HEK293T (cell line): ENCODE measurements around the gene SURF4.
"Not testable (repeated sequence)": the region's sequence is repeated elsewhere in the genome, so short reads cannot be mapped to it uniquely, and the experiment has no call there.

ENCODE experiments used
- CTCF ChIA-PET: fragments of 350-600 bp; formaldehyde crosslinking; extraction: SDS; loops from one replicate; lab custom pipeline; 2021; ENCODE audit warnings: antibody characterized with exemption, inconsistent platforms; lab: Yijun Ruan, JAX
- POLR2A ChIA-PET: fragments of 350-600 bp; formaldehyde crosslinking; extraction: SDS; loops from one replicate; lab custom pipeline; 2020; ENCODE audit warnings: antibody characterized with exemption, inconsistent platforms; lab: Yijun Ruan, JAX
- DNase-seq: peaks from one replicate; pipeline ENCODE4 v3.0.0; 2012; ENCODE audit warnings: mixed read lengths; ENCODE audit errors: extremely low spot score
- ARNT ChIP-seq: fragments of 450-650 bp; IDR thresholded peaks from 2 replicates; pipeline ENCODE4 v1.6.1; 2017; ENCODE audit warnings: mild to moderate bottlenecking
- BHLHE40 ChIP-seq: fragments of 450-650 bp; IDR thresholded peaks from 2 replicates; pipeline ENCODE4 v1.6.1; 2016; ENCODE audit warnings: mild to moderate bottlenecking, moderate library complexity, borderline replicate concordance
- CTBP1 ChIP-seq: fragments of 450-650 bp; IDR thresholded peaks from 2 replicates; pipeline ENCODE4 v1.6.1; 2016; ENCODE audit warnings: borderline replicate concordance
- ELF4 ChIP-seq: fragments of 450-650 bp; IDR thresholded peaks from 2 replicates; pipeline ENCODE4 v1.6.1; 2017; ENCODE audit warnings: antibody characterized with exemption
- FOXA1 ChIP-seq: fragments of 450-650 bp; IDR thresholded peaks from 2 replicates; pipeline ENCODE4 v1.6.1; 2016; ENCODE audit warnings: mild to moderate bottlenecking
- FOXK2 ChIP-seq: fragments of 450-650 bp; IDR thresholded peaks from 2 replicates; pipeline ENCODE4 v1.6.1; 2016; ENCODE audit warnings: mild to moderate bottlenecking
- FOXM1 ChIP-seq: fragments of 450-650 bp; IDR thresholded peaks from 2 replicates; pipeline ENCODE4 v1.6.1; 2017; ENCODE audit warnings: mild to moderate bottlenecking, borderline replicate concordance
- HDGF ChIP-seq: fragments of 450-650 bp; IDR thresholded peaks from 2 replicates; pipeline ENCODE4 v1.6.1; 2017; ENCODE audit warnings: antibody characterized with exemption, borderline replicate concordance
- L3MBTL2 ChIP-seq: fragments of 450-650 bp; conservative IDR thresholded peaks from 2 replicates; pipeline ENCODE4 v1.6.1; 2016; ENCODE audit warnings: mild to moderate bottlenecking
- LEF1 ChIP-seq: fragments of 450-650 bp; IDR thresholded peaks from 2 replicates; pipeline ENCODE4 v1.6.1; 2017; ENCODE audit warnings: mild to moderate bottlenecking, borderline replicate concordance
- NFRKB ChIP-seq: fragments of 450-650 bp; IDR thresholded peaks from 2 replicates; pipeline ENCODE4 v1.6.1; 2016; ENCODE audit warnings: mild to moderate bottlenecking, moderate library complexity
- PKNOX1 ChIP-seq: fragments of 450-650 bp; IDR thresholded peaks from 2 replicates; pipeline ENCODE4 v1.6.1; 2016
- SP1 ChIP-seq: fragments of 450-650 bp; IDR thresholded peaks from 2 replicates; pipeline ENCODE4 v1.6.1; 2017
- SUZ12 ChIP-seq: fragments of 450-650 bp; IDR thresholded peaks from 2 replicates; pipeline ENCODE4 v1.6.1; 2016; ENCODE audit warnings: mild to moderate bottlenecking
- TARDBP ChIP-seq: fragments of 450-650 bp; IDR thresholded peaks from 2 replicates; pipeline ENCODE4 v1.6.1; 2016
- ZNF384 ChIP-seq: fragments of 450-650 bp; IDR thresholded peaks from 2 replicates; pipeline ENCODE4 v1.6.1; 2016

The SURF4 gene

GRCh38 chr9:133333566-133333965, 42.3 kb downstream of the SURF4 start:
- no peak for DNase-seq
- POLR2A ChIA-PET: no interaction called here
- no peak for TF ChIP-seq FOXK2
- no peak for TF ChIP-seq FOXA1
- TF ChIP-seq ELF4: no peak
- TF ChIP-seq PKNOX1: no peak
- TF ChIP-seq ZNF384: no peak
- TF ChIP-seq SP1: no peak
- TF ChIP-seq FOXM1: no peak
- TF ChIP-seq L3MBTL2: no peak
- no peak for TF ChIP-seq ARNT
- no peak for TF ChIP-seq LEF1
- TF ChIP-seq CTBP1: no peak
- TF ChIP-seq NFRKB: no peak
- TF ChIP-seq TARDBP: no peak
- TF ChIP-seq BHLHE40: no peak
- TF ChIP-seq SUZ12: no peak
- CTCF ChIA-PET: interaction anchor here (1.2 kb wide), 1 partner anchor 95 kb away, joined by 3 read pairs; no protein-coding TSS in a partner anchor

DNA sequence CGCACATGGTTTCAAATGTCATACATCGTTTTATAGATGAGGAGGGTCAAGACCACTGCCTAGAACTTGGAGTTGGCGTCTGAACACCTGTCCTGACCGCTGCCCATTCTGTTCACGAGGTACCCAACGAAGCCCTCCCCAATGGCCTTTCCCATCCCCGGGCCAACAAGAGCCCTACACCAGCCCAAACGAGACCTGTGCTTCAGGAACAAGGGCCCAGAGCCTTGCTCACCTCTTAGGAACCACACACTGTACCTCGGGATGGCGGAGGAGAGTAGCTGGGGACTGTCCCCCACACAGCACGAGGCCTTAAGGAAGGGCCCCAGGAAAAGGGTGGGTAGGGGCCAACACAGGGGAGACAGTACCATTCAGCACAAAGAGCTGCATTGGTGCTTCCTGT, 42.8 kb downstream of the SURF4 start:
- POLR2A ChIA-PET: no interaction called here
- CTCF ChIA-PET: no interaction called here
- no peak for DNase-seq
- no peak for TF ChIP-seq CTBP1
- TF ChIP-seq HDGF: no peak
- TF ChIP-seq L3MBTL2: no peak
- TF ChIP-seq TARDBP: no peak
- TF ChIP-seq SUZ12: no peak
- TF ChIP-seq FOXA1: no peak
- no peak for TF ChIP-seq SP1
- TF ChIP-seq LEF1: no peak
- TF ChIP-seq ZNF384: no peak
- no peak for TF ChIP-seq ARNT
- TF ChIP-seq NFRKB: no peak
- no peak for TF ChIP-seq PKNOX1
- no peak for TF ChIP-seq BHLHE40
- TF ChIP-seq FOXK2: no peak
- TF ChIP-seq FOXM1: no peak
- TF ChIP-seq ELF4: no peak

GRCh38 chr9:133332381-133332730, 43.5 kb downstream of the SURF4 start:
- ChIA-PET POLR2A (no interaction called here), CTCF (no interaction called here)
- TF ChIP-seq SP1 (no peak), SUZ12 (no peak), ZNF384 (no peak), TARDBP (no peak), ELF4 (no peak), FOXK2 (no peak), BHLHE40 (no peak), NFRKB (no peak), L3MBTL2 (no peak), FOXM1 (no peak), ARNT (no peak), HDGF (no peak), FOXA1 (no peak), LEF1 (no peak), CTBP1 (no peak), PKNOX1 (no peak)

GRCh38 chr9:133331641-133332380, 44.0 kb downstream of the SURF4 start:
- POLR2A ChIA-PET: no interaction called here
- TF ChIP-seq TARDBP: no peak
- no peak for TF ChIP-seq FOXK2
- TF ChIP-seq ZNF384: no peak
- TF ChIP-seq SP1: no peak
- no peak for TF ChIP-seq LEF1
- no peak for TF ChIP-seq FOXA1
- no peak for TF ChIP-seq CTBP1
- TF ChIP-seq L3MBTL2: no peak
- no peak for TF ChIP-seq ARNT
- CTCF ChIA-PET: no interaction called here
- no peak for DNase-seq

More at GRCh38 chr9:133332381-133332730, 43.5 kb downstream of the SURF4 start:
- no peak for DNase-seq

DNA sequence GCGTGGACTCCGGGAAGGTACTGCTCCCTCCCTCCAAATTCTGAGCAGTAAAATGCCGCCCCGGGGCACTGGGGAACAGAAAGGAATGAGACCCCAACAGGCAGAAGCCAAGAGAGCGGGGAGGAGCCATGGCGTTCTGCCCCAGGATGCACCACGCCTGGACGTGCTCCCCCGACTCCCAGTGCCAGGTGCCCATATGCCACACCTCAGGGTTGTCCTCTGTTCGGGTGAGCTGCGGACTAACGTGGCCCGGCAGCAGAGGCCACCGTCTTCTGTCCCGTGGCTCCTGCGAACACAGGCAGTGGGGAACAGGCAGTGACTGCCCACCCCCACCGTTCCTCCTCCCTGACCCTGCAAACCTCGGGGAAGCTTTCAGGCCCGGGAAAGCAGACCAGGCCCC, 44.6 kb downstream of the SURF4 start:
- TF ChIP-seq LEF1: no peak
- no peak for TF ChIP-seq CTBP1
- no peak for TF ChIP-seq SUZ12
- no peak for TF ChIP-seq ELF4
- no peak for DNase-seq
- POLR2A ChIA-PET: interaction anchor here (1.3 kb wide), 1 partner anchor 145 kb away, joined by 6 read pairs; no protein-coding TSS in a partner anchor
- CTCF ChIA-PET: interaction anchor here (0.9 to 2.7 kb wide), 3 partner anchors 93 to 150 kb away, joined by 3 to 37 read pairs (median 3); no protein-coding TSS in a partner anchor

DNA sequence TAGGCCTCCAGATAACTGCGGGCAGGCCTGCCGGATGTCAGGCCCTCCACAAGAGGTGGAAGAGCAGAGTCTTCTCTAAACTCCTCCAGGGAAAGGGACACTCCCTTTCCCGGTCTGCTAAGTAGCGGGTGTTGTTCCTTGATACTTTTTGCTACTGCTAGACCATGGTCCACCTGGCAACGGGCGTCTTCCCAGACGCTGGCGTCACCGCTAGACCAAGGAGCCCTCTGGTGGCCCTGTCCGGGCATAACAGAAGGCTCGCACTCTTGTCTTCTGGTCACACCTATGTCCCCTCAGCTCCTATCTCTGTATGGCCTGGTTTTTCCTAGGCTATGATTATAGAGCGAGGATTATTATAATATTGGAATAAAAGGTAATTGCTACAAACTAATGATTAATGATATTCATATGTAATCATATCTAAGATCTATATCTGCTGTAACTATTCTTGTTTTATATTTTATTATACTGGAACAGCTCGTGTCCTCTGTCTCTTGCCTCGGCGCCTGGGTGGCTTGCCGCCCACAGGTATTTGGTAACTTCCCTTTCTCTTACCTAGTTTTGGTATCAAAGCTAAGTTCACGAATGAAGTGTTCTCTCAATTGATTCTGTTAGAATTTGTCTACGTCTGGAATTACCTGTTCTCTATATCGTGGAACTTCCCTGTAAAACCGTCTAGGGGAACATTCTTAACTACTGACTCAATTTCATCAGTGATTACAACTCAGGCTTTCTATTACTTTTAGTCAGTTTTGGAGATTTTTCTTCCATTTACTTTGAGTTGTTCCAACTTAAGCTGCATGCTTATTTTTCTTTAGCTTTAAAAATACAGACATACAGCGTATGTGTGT, 46.3 kb downstream of the SURF4 start:
- CTCF ChIA-PET: interaction anchor here (0.6 to 2.7 kb wide), 6 partner anchors 48 to 149 kb away, joined by 3 to 37 read pairs (median 4); no protein-coding TSS in a partner anchor
- not testable (repeated sequence) for DNase-seq
- POLR2A ChIA-PET: interaction anchor here (1.1 to 1.5 kb wide), 4 partner anchors 17 to 91 kb away, joined by 3 to 7 read pairs (median 3); partner anchors contain the start of genes MED22 and RPL7A
